GM19023 (cell line): ENCODE results near the gene NUAK1.

Experiments used
- ATAC-seq: cut with Tn5 transposase; IDR thresholded peaks from one replicate; pipeline ENCODE4 v1.9.1; 2021; ENCODE audit warnings: mild to moderate bottlenecking, moderate library complexity; ENCODE audit not compliant: unreplicated experiment

Gene NUAK1

DNA sequence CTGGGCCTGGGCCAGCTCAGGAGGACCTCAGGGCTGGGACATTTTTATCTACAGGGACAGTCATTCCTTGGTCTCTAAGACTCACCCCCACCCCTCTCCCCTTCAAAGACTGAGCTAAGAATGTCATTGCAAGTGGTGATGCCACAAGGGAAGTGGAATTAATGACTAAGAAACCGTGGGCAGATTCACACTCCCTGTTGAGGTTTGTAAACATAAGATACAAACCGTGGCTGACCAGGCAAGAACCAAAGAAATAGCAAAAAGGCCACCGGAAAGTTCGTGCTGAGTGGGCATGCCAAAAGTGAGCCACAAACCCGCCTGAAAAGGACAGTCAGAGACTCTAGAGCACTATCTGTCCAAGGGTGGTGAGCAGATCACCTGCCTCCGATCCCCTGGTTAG is 25.7 kb downstream of the NUAK1 start:
- no peak for ATAC-seq

DNA sequence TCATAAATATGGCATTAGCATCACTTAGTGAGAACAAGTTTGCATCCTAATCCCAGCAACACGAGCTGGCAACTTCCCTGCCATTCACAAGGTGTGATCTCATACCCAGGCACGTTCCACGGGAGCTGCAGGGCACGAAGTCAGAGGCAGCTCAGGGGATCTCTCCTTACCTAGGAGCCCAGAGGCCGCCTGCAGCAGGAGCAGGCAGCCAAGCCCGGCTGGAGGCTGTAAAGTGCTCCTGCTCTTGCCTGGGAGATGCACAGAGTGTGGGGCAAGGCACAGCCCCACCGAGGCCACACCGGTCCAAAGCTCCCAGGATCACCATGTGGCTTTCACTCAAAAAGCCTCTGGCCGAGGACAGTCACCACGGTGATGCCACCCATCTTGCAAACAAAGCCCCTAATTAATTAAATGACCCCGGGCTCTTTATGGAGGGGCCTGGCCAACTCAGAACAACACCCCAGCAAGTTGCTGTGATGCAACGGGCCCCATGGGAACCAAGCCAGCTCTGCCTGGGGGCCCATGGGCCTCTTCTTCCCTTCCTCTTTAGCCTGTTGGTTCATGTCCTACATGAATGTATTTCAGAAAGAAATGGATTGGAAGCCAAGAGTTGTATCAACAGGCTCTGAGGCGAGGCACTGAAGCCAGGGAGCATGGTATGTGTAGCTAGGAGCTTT is 26.5 kb downstream of the NUAK1 start:
- ATAC-seq, result no peak

DNA sequence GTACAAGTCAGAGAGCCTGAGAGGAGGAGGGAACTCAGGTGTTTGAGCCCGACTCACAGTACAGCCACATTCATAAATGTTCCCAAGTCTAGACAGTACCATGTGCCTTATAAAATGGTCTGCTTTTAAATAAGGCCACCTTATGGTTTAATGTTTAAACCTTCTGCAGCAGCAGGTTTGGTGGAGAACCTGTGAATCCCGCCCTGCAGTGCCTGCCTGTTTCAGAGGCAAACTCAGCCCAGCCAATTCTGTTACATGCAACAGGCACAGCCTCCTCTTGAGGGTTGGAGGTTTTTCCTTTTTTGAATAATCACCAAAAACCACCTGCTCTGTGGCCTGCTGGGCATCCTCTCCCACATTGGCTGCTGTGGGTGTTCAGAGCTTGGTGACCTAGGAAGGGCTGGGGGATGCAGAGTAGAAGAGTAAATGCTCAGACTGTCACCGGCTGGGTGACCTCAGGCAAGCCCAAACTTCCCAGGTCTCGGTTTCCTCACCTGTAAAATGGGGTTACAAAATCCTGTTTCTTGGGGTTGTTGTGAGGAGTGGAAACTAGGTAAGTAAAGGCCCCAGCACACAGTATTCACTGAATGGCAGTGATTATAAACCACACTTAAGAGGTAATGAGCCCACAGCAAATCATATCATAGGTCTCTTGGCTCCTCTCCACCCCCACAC is 28.0 kb downstream of the NUAK1 start:
- no peak for ATAC-seq

DNA sequence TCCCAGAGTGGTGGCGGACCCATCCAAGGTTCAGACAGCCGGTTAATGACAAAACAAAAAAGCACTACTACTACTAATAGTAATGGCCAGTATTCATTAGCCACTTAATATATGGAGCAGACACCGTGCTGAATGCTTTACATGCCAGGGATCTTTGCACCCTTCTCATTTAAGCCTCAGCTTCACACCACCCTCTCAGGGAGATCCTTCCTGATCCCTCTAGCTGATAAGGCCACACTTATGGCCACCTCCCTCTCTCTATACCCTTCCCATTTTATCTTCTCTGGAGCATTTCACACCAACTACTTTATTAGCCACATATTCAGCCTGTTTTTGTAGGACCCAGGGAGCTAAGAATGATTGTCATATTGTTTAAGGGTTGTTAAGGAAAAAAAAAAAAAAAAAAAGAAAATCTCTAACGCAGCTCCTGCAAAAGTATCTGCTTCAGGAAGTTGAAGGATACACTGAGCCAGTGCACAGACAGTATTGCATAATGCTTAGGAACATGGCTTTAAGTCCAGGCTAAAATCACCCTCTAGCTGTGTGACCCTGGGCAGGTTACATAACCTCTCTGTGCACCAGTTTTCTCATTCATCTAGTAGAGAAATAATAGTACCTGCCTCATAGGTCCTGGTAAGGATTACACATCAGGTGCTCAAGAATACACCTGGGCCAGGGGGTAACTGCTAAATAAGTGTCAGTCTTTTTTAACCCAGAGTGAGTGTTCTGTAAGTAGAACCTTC is 29.4 kb downstream of the NUAK1 start:
- ATAC-seq, result no peak

DNA sequence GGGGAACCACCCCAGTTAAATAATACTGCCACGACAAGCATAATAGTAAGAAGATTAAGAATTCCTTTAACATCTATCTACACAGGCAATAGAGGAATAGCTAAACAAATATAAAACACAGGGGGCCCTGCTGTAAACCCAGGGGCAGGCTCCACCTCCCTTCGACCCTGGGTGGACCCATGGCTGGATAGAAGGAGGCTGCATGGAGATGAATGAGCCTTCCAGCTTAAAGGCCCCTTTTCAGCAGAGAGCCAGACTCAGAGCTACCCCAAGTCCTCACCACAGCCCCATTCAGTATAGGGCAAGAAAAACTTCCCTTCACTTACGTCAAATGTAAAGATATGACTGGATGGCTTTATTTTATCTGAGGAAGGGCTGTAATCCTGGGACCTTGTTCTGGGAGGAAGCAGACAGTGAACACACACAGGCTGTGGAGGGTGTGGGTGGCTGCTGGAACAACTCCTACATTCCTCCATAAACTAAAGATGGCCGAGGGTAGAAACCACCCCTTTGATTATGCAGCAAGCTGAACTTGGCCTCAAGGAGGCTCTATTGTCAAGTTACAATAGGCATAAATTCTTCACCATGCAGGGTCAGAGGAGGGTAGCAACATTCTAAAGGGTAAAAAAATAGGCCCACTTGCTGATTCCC is 30.4 kb downstream of the NUAK1 start:
- ATAC-seq, result no peak

DNA sequence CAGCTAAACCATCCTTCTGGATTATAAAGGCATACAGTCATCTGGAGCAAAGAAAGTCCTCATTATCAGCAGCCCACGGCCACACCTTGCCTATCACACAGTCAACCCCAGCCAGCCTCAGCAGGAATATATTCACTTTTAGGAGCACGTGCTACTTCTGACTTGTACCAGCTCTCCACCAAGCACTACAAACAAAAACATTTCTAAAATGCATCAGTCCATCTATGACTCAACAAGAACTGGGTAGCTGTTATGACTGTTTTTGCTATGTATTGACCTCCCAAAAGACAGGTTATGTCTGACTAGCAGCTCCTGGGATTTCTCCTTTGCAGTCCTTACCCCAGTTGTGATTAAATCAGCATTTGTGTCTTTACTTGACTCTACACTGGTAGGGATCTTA is 31.2 kb downstream of the NUAK1 start:
- no peak for ATAC-seq

DNA sequence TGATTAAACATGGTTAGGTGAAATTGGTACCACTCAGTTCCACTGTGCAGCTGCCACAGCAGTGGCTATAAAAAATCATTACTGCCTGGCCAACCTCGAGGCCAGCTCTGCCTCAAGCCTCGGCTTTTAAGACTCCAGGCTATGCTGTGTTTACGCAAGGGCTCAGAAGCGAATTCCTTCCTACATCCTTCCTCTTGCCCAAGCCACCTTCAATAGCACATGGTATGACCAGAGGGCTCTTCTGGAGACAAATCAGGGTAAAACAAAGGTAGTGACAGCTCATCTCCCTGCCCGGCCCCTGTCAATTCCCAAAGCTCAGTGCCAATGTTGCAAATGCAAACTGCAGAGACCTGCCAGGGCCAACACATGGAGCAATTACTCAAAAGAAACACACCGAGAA is 31.9 kb downstream of the NUAK1 start:
- ATAC-seq, result no peak

DNA sequence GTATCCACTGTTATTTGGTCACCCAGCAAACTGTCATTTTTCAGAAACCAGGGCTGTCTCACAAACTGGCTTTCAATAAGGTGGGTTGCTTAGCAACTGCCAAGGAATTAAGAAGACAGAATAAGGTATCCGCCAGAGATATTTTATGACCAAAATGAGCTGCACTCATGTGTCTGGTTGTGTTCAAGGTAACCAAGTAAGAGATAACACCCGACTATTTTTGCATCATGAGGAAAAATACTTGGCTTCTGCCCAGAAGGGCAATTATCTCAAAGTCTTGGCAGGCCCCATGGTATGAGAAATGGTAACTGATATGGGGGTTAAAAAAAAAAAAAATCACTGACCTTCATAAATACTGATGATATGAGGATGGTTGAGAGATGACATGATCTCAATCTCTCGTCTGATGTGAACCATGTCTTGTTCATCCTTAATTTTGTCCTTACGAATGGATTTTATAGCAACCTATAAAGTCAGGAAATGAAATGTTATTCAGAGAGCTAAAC is 32.6 kb downstream of the NUAK1 start:
- no peak for ATAC-seq

DNA sequence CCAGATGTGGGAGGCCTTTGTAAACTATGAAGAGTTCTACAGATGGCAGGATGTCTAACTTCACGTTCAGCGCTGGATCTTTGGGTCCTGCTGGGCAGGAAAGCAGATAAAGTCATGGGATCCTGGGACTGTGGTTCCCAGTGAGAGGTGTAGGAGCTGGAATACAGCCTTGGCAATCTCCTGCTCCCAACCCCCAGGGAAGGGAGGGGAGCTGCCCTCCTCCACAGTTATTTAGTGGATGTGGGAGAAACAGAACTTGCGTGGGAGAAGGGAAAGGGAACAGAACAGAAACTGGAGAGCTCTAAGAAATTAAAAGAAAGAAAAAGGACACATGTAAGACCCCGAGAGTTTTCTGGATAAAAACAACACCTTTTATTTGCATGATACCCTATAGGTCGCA is 37.0 kb downstream of the NUAK1 start:
- ATAC-seq, result no peak

DNA sequence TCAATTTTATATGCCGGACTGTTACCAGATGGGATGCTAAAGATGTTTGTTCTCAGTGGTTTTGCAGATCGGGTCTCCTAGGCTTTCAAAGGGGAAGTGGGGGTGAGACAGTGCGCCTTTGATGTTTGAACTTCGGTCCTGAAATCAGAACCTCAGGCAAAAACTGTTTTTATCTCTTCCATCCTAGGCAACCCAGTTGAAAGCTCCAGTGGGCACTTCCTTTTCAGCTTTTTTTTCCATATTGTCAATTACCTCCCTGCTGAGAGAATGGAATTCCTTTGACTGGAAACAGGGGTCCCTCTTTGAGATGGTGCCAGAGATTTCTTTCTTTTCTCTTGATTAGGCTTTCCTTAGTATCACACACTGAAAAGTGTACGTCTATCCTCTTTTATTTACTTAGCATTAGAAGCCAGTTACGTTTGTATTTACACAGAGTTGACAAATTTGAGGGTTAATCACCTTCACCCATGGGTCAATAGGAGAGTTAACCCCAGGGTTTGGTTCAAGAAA is 40.0 kb downstream of the NUAK1 start:
- no peak for ATAC-seq

DNA sequence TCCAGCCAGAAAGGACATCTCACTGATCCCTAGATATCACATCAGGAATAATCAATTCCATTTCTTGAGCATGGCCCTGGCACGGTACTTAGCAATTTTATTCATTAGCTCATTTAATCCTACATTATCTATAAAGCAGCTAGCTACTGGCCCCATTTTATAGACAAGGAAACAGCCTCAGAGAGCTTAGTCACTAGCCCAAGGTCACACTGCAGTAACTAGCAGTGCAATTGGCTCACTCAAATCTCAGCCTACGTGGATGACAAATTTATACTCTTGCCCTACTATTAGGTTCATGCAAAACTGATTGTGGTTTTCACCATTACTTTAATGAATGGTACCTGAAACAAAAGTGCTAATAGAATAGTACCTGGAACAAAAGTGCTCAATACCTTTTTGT is 41.7 kb downstream of the NUAK1 start:
- no peak for ATAC-seq

DNA sequence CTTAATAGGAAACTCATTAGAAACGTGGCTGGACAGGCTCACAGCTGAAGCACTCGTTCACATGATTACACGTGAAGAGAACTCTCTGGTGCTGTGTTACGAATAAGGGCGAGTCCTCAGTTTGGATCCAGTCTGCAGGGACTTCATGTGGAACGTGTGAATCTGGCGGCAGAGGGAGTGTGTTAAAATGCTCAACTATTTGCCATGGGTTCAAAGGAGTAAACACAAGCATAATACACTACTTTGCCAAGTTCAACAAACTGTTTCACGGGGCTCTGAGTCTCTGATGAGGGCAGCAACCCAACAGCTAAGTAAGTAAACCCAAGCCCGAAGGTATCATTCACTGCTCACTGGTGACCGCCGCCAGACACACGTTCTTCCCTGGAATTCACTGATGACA is 42.4 kb downstream of the NUAK1 start:
- no peak for ATAC-seq

DNA sequence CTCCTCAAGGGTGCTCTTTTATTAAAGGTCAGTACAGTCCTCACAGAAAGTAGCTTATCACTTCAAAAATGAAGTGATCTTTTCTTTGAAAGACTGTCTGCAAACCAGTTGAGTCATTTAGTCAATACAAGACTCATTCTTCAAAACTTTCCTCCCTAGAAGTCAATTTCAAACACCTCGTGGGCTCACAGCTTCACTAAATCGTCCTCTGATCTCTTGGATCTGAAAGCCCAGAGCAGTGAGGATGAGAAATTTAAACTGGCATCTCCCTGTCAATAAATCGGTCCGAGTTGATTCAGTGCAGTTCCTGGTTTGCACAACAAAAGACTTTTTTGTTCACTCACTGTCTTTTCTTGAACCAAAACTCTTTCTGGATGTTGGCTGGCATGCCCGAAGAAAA is 44.5 kb downstream of the NUAK1 start:
- ATAC-seq, result no peak

DNA sequence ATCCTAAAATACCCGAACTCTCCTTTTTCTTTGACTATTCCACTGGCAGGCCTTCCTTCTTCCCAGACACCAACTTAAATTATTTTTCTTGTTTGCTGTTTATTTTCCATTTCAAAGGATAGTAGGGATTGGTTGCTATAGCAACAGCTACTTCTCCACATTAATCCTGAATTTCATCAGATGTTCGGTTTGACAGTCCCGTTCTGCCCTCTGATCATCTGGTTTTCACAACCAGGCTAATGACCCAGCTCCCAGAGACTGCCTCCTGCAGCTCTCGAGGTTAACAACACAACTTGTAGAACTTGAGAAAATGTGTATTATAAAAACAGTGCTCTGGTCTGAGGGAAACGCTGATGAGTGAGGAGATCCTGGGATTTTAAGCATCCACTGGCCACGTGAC is 45.5 kb downstream of the NUAK1 start:
- ATAC-seq, result no peak

DNA sequence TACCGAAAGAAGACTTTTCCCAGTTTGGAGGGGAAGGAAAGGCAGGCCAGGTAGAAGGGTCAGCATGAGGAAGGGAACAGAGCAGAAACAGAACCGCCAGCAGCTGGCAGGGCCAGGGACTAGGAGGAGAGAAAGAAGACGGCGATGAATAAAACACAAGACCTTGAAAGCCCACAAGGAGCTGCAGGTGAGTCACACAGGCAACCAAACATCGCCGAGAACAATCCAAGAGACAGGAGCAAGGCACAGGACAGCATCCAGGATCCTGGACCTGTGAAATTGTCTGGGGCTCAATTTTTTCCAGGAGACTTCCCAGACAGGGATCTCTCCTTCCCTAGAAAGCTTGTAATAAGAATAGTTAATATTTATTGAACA is 47.3 kb downstream of the NUAK1 start:
- ATAC-seq, result no peak

DNA sequence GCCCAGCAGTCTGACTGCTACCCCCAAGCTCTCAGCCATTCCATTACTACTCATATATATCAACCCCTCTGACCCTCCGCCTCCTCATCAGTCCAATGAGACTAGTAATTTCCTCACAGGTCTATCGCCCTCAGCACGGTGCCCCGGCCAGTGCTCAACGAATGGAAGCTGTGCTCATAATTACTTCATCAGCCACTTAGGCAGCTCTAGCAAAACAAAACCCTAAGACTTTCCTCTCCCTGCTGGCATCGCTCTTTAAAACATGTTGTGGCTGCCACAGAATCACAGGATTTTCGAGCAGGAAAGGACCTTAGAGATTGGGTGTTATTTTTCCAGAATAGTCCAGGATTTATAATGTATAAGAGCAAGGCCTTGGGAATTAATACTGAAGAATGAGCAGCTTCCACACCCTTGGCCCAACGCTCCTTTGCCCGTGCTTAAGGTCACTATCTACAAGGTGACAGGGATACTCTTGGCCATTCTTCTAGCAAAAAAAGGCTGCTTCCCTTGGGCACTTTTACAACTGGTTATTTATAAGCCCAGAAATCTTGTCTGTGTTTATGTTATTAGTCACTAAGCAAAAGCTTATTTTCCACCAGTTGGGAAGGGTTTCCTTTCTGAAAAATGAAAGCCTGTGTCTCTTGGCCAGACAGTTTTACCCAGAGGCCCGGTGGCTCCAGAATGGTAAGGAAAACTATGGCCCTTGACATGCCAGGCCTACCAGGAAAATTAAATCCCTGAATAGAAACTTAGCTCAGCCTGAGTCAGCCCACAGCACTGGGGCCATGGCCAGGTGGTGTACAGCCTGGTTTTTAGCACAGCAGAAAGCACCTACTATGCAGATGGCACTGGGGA is 47.9 kb downstream of the NUAK1 start:
- no peak for ATAC-seq

DNA sequence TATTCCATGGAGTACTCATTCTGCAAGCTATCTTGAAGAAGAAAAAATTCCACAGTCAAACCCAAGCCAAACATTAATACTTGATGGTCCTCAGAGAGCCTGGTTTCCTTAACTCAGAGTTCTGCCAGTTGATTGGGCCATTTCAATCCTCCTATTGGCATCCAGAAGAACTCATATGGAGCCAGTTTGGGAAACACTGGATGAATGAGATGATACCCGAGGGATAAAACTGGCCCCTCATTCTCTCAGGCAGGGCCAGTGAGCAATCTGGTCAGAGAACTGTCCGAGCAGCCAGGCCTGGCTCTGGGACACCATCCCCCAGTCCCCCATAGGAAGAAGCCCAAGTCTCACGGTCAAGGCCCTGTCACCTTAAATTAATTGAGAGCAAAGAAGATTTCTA is 48.8 kb downstream of the NUAK1 start:
- ATAC-seq, result no peak

DNA sequence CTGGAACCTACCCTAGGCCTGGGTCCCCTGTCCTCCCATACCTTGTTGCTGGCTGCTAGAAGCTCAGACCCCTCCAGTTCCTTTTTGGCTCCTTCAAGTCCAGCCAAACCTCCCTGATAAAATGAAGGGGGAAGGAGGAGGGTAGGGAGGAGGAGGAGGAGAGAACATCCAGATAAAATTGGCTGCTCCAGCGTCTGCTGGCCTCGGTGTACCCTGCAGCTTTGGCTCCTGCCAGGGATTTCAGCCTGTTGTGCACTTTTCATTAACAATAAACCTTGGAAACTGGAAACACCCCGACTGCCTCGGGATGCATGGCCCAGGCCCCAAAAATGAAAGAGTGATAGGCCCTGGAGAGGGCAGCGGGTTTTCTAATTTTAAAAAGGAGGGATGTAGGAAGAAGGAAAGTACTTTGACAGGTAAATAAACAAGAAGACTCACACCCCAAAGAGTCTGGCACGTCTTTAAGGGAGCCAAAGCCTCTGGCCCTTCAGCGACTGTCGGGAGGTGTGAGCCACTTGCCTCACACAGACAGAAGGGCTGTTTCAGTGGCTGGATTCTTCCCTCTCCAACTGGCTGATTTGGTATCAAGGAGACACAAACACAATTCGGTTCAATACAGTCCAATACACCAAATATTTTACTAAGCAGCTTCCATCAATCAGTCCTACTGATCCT is 49.8 kb downstream of the NUAK1 start:
- ATAC-seq, result no peak

DNA sequence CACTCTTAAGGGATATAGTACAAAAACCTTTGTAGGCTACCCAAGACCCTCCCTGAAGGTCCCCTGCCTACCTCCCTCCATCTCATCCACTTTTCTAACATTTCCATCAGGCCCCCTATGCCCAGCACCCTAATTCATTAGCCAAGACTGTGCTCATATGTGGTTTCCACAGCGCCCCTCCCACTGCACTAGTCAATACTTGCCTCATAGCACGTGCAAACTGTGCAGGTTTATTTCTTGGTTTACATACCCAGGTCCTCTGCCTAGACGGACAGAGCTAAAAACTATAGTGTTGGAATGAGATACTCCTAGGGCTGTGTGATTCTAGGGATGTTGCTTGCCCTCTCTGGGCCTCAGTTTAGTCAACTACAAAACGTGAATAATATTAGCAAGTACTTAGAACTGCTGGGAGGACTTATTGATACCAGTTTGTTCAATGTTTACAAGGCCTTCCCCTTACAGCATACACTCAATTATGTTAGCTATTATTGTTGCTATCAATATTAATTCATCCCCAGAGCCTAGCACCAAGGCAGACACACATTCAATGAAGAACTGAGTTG is 50.4 kb downstream of the NUAK1 start:
- no peak for ATAC-seq

DNA sequence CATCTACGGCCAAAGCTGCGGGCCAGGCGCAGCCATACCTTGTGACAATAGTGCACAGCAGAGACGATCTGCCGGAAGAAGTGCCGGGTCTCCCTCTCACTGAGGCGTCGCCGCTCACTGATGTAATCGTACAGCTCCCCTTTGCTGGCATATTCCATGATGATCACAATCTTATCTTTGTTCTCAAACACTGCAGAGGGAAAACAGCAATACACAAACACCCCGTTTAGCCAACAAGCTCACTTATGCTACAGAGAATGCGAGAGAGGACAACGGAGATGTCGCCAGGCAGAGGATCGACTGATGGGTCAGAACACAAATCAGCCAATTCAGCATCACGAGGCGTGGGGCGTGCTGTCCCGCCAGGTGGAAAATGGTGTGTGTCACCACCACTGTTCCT is 52.1 kb downstream of the NUAK1 start:
- ATAC-seq, result no peak
